Suprapubic skin (tissue), 3 donors: Measurements from ENCODE around the gene SLC35G3.

Experiments
- CTCF ChIP-seq, 2 donors: fragments of 200-600 bp in 1 of 2; fragments of 450-650 bp in 1 of 2; sonication (generic) in 1 of 2; IDR thresholded peaks; one replicate each; pipeline ENCODE4 v1.5.1; 2016 to 2019; ENCODE audit warnings: antibody characterized with exemption in 2 of 2, mild to moderate bottlenecking in 1 of 2, moderate library complexity in 1 of 2
- EP300 ChIP-seq: sonication (generic); formaldehyde crosslinking; IDR thresholded peaks from one replicate; pipeline ENCODE4 v1.6.1; 2017; ENCODE audit warnings: antibody characterized with exemption
- POLR2A ChIP-seq, 2 donors: fragments of 450-650 bp; IDR thresholded peaks; one replicate each; pipeline ENCODE4 v1.6.1; 2017; ENCODE audit warnings: antibody characterized with exemption in 2 of 2, mild to moderate bottlenecking in 2 of 2, moderate library complexity in 2 of 2

GRCh38 chr17:35176897-35177296 is 17.3 kb downstream of the SLC35G3 start:
- TF ChIP-seq CTCF (IDR thresholded peaks at IDR 0.05) (no peak), EP300 (no peak), POLR2A (IDR thresholded peaks at IDR 0.05) (no peak)
